Neural cell (in vitro differentiated cells): ENCODE measurements around the gene TOP2B. TPM values are rescaled to one million over a fixed set of nuclear protein-coding genes. Genes with fewer than 3 reads are reported as not detected.

Source experiments
- H2AFZ ChIP-seq: fragments of 200-600, 300-800 bp; sonication (generic), shearing (Covaris generic); 2 replicates; pipeline ENCODE4 v1.6.0; 2014; ENCODE audit warnings: low read depth, mild to moderate bottlenecking, antibody characterized with exemption, low read length, moderate library complexity
- H3F3A ChIP-seq: fragments of 200-600 bp; shearing (Covaris generic); 2 replicates; pipeline ENCODE4 v1.6.1; 2016; ENCODE audit warnings: mild to moderate bottlenecking, moderate library complexity, mixed read lengths, antibody characterized with exemption, low read length; ENCODE audit not compliant: insufficient read depth, poor library complexity, severe bottlenecking
- H3K27ac ChIP-seq: fragments of 200-600, 300-800 bp; sonication (generic), shearing (Covaris generic); 2 replicates; pipeline ENCODE4 v1.5.1; 2014; ENCODE audit warnings: mild to moderate bottlenecking, low read length, moderate library complexity
- H3K27me3 ChIP-seq: fragments of 300-800, 200-600 bp; sonication (generic), shearing (Covaris generic); 2 replicates; pipeline ENCODE4 v1.6.0; 2014; ENCODE audit warnings: mild to moderate bottlenecking, low read depth, low read length, moderate library complexity; ENCODE audit not compliant: insufficient read depth
- H3K36me3 ChIP-seq: fragments of 300-800, 200-600 bp; sonication (generic), shearing (Covaris generic); 2 replicates; pipeline ENCODE4 v1.5.1; 2014; ENCODE audit warnings: mild to moderate bottlenecking, antibody characterized with exemption, low read length, moderate library complexity; ENCODE audit not compliant: insufficient read depth
- H3K4me2 ChIP-seq: fragments of 300-800, 200-600 bp; sonication (generic), shearing (Covaris generic); 2 replicates; pipeline ENCODE4 v1.6.0; 2014; ENCODE audit warnings: mild to moderate bottlenecking, low read length
- H3K4me3 ChIP-seq: fragments of 300-800, 200-600 bp; sonication (generic), shearing (Covaris generic); 2 replicates; pipeline ENCODE4 v1.5.1; 2014; ENCODE audit warnings: mild to moderate bottlenecking, low read length, moderate library complexity
- H3K79me2 ChIP-seq: fragments of 200-600 bp; shearing (Covaris generic); replicated peaks from 2 replicates; pipeline ENCODE4 v1.6.0; 2014; ENCODE audit warnings: mild to moderate bottlenecking, low read length, moderate library complexity; ENCODE audit not compliant: insufficient read depth
- H3K9ac ChIP-seq: fragments of 300-800, 200-600 bp; sonication (generic), shearing (Covaris generic); 2 replicates; pipeline ENCODE4 v1.6.1; 2016; ENCODE audit warnings: mild to moderate bottlenecking, low read length, mixed read lengths
- H3K9me2 ChIP-seq: fragments of 200-600 bp; shearing (Covaris generic); 2 replicates; pipeline ENCODE4 v1.6.1; 2016; ENCODE audit warnings: mild to moderate bottlenecking, low read length, mixed read lengths; ENCODE audit not compliant: insufficient read depth
- H3K9me3 ChIP-seq: fragments of 200-600, 300-800 bp; sonication (generic), shearing (Covaris generic); 2 replicates; pipeline ENCODE4 v1.6.1; 2016; ENCODE audit warnings: mild to moderate bottlenecking, mixed run types, low read length, moderate library complexity, mixed read lengths
- H4K20me1 ChIP-seq: fragments of 200-600 bp; shearing (Covaris generic); 2 replicates; pipeline ENCODE4 v1.6.1; 2016; ENCODE audit warnings: mild to moderate bottlenecking, mixed run types; ENCODE audit not compliant: insufficient read depth
- EP300 ChIP-seq: fragments of 450-650 bp; conservative IDR thresholded peaks from 2 replicates; pipeline ENCODE4 v1.6.1; 2014; ENCODE audit warnings: antibody characterized with exemption, mild to moderate bottlenecking, moderate library complexity; ENCODE audit not compliant: poor library complexity, severe bottlenecking
- EZH2 ChIP-seq: fragments of 200-600, 300-800 bp; shearing (Covaris generic), sonication (generic); IDR thresholded peaks from 2 replicates; pipeline ENCODE4 v1.6.1; 2014; ENCODE audit warnings: antibody characterized with exemption, low read length, borderline replicate concordance, mild to moderate bottlenecking; ENCODE audit not compliant: insufficient read depth, poor library complexity, severe bottlenecking
- MXI1 ChIP-seq: fragments of 450-650 bp; conservative IDR thresholded peaks from 2 replicates; pipeline ENCODE4 v1.6.1; 2014; ENCODE audit warnings: antibody characterized with exemption, mild to moderate bottlenecking; ENCODE audit not compliant: poor library complexity, severe bottlenecking
- POLR2AphosphoS5 ChIP-seq: IDR thresholded peaks from 2 replicates; pipeline ENCODE4 v1.6.1; 2012
- RAD21 ChIP-seq: fragments of 450-650 bp; conservative IDR thresholded peaks from 2 replicates; pipeline ENCODE4 v1.6.1; 2014; ENCODE audit warnings: antibody characterized with exemption, mild to moderate bottlenecking, moderate library complexity
- SMC3 ChIP-seq: fragments of 450-650 bp; conservative IDR thresholded peaks from 2 replicates; pipeline ENCODE4 v1.6.1; 2014; ENCODE audit warnings: antibody characterized with exemption, mild to moderate bottlenecking, moderate library complexity; ENCODE audit not compliant: poor library complexity
- TAF1 ChIP-seq: IDR thresholded peaks from 2 replicates; pipeline ENCODE4 v1.6.1; 2012; ENCODE audit warnings: low read depth
- polyA plus RNA-seq: library from polyadenylated mRNA; depleted of rRNA; stranded (reverse); fragments of >200 nt; gene quantifications from 2 replicates; pipeline ENCODE4 v1.2.3, GENCODE V29; 2014
- TF ChIP-seq, protein P1 (sequence below): fragments of 450-650 bp; IDR thresholded peaks from 2 replicates; pipeline ENCODE4 v1.5.1; 2014; ENCODE audit warnings: antibody characterized with exemption, mild to moderate bottlenecking, moderate library complexity; ENCODE audit not compliant: poor library complexity, severe bottlenecking
- TF ChIP-seq, protein P2 (sequence below): IDR thresholded peaks from 2 replicates; pipeline ENCODE4 v1.6.1; 2012; ENCODE audit warnings: borderline replicate concordance

The TOP2B gene
- polyA plus RNA-seq, 1 donor from 2014 or later: 440 TPM

DNA sequence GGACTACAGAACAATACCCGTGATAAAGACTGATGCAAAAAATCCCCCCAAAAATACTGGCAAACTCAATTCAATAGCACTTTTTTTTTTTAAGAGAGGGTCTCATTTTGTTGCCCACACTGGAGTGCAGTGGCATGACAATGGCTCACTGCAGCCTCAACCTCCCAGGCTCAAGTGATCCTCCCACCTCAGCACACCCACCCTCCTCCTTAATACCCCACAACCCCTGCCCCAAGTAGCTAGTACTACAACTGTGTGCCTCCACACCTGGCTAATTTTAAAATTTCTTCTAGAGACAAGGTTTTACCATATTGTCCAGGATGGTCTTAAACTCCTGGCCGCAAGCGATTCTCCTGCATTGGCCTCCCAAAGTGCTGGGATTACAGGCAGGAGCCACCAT is 11.4 kb downstream of the TOP2B start:
- no peaks in the 10 kb centered on the region for H3K27me3 ChIP-seq
- peaks cover 7% of the 10 kb centered on the region for H4K20me1 ChIP-seq
- H3K4me2 ChIP-seq: no peak overlapping the region
- H3K9me3 ChIP-seq: no peaks in the 10 kb centered on the region
- H3K9ac ChIP-seq: no peak overlapping the region
- no peak overlapping the region for H3K27ac ChIP-seq
- no peak for TF ChIP-seq EP300
- TF ChIP-seq TAF1: no peak
- TF ChIP-seq RAD21: no peak
- no peak for TF ChIP-seq EZH2
- TF ChIP-seq POLR2AphosphoS5: no peak
- TF ChIP-seq, protein P1, sequence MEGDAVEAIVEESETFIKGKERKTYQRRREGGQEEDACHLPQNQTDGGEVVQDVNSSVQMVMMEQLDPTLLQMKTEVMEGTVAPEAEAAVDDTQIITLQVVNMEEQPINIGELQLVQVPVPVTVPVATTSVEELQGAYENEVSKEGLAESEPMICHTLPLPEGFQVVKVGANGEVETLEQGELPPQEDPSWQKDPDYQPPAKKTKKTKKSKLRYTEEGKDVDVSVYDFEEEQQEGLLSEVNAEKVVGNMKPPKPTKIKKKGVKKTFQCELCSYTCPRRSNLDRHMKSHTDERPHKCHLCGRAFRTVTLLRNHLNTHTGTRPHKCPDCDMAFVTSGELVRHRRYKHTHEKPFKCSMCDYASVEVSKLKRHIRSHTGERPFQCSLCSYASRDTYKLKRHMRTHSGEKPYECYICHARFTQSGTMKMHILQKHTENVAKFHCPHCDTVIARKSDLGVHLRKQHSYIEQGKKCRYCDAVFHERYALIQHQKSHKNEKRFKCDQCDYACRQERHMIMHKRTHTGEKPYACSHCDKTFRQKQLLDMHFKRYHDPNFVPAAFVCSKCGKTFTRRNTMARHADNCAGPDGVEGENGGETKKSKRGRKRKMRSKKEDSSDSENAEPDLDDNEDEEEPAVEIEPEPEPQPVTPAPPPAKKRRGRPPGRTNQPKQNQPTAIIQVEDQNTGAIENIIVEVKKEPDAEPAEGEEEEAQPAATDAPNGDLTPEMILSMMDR: no peak
- no peak for TF ChIP-seq SMC3
- TF ChIP-seq, protein P2, sequence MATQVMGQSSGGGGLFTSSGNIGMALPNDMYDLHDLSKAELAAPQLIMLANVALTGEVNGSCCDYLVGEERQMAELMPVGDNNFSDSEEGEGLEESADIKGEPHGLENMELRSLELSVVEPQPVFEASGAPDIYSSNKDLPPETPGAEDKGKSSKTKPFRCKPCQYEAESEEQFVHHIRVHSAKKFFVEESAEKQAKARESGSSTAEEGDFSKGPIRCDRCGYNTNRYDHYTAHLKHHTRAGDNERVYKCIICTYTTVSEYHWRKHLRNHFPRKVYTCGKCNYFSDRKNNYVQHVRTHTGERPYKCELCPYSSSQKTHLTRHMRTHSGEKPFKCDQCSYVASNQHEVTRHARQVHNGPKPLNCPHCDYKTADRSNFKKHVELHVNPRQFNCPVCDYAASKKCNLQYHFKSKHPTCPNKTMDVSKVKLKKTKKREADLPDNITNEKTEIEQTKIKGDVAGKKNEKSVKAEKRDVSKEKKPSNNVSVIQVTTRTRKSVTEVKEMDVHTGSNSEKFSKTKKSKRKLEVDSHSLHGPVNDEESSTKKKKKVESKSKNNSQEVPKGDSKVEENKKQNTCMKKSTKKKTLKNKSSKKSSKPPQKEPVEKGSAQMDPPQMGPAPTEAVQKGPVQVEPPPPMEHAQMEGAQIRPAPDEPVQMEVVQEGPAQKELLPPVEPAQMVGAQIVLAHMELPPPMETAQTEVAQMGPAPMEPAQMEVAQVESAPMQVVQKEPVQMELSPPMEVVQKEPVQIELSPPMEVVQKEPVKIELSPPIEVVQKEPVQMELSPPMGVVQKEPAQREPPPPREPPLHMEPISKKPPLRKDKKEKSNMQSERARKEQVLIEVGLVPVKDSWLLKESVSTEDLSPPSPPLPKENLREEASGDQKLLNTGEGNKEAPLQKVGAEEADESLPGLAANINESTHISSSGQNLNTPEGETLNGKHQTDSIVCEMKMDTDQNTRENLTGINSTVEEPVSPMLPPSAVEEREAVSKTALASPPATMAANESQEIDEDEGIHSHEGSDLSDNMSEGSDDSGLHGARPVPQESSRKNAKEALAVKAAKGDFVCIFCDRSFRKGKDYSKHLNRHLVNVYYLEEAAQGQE: no peak
- no peak for TF ChIP-seq MXI1
- no peaks in the 10 kb centered on the region for H3K9me2 ChIP-seq
- no peaks in the 10 kb centered on the region for H3F3A ChIP-seq
- peaks cover 98% of the 10 kb centered on the region for H3K79me2 ChIP-seq
- no peak overlapping the region for H3K4me3 ChIP-seq
- H3K36me3 ChIP-seq: no peaks in the 10 kb centered on the region
- no peak overlapping the region for H2AFZ ChIP-seq

DNA sequence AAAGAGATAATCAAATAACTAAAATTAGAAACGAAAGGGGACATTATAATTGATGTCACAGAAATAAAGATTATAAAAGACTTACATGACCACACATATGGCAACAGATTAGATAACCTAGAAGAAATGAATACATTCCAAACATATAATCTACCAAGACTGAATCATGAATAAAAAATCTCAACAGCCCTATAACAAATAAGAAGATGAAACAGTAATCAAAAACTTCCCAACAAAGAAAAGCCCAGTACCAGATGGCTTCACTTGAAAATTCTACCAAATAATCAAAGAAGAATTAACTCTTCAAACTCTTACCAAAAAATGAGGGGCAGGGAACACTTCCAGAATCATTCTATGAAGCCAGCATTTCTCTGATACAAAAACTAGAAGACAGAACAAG is 11.8 kb downstream of the TOP2B start:
- H3F3A ChIP-seq: no peaks in the 10 kb centered on the region
- peaks cover 98% of the 10 kb centered on the region for H3K79me2 ChIP-seq
- no peak overlapping the region for H3K9ac ChIP-seq
- no peak overlapping the region for H3K4me2 ChIP-seq
- H4K20me1 ChIP-seq: peaks cover 7% of the 10 kb centered on the region
- no peak overlapping the region for H2AFZ ChIP-seq
- H3K9me2 ChIP-seq: no peaks in the 10 kb centered on the region
- no peak overlapping the region for H3K4me3 ChIP-seq
- no peaks in the 10 kb centered on the region for H3K27me3 ChIP-seq
- no peaks in the 10 kb centered on the region for H3K9me3 ChIP-seq
- H3K36me3 ChIP-seq: no peaks in the 10 kb centered on the region
- H3K27ac ChIP-seq: no peak overlapping the region
- TF ChIP-seq, protein P1: no peak
- TF ChIP-seq, protein P2: no peak
- TF ChIP-seq MXI1 (no peak), SMC3 (no peak), TAF1 (no peak), EP300 (no peak), EZH2 (no peak), POLR2AphosphoS5 (no peak), RAD21 (no peak)
